Neural progenitor cell (in vitro differentiated cells): ENCODE data around the gene GAS5. TPM values are rescaled to one million over a fixed set of nuclear protein-coding genes. Genes with fewer than 3 reads are reported as not detected.

Source experiments
- DNase-seq: peaks from one replicate; pipeline ENCODE4 v3.0.0-alpha.2; 2016; ENCODE audit warnings: low spot score
- H2AFZ ChIP-seq: fragments of 200-600 bp; sonication (generic); replicated peaks from 2 replicates; pipeline ENCODE4 v1.6.1; 2016; ENCODE audit warnings: antibody characterized with exemption
- H3F3A ChIP-seq: fragments of 200-600 bp; sonication (generic); 2 replicates; pipeline ENCODE4 v1.6.1; 2016; ENCODE audit warnings: antibody characterized with exemption, low read depth
- H3K27ac ChIP-seq: fragments of 200-600 bp; sonication (generic); 2 replicates; pipeline ENCODE4 v1.5.1; 2016; ENCODE audit warnings: mild to moderate bottlenecking
- H3K27me3 ChIP-seq: fragments of 200-600 bp; sonication (generic); 2 replicates; pipeline ENCODE4 v1.6.1; 2016; ENCODE audit warnings: mild to moderate bottlenecking, moderate library complexity
- H3K36me3 ChIP-seq: fragments of 200-600 bp; sonication (generic); 2 replicates; pipeline ENCODE4 v1.5.1; 2016
- H3K4me1 ChIP-seq: fragments of 200-600 bp; sonication (generic); 2 replicates; pipeline ENCODE4 v1.6.1; 2016; ENCODE audit warnings: mixed run types
- H3K4me2 ChIP-seq: fragments of 200-600 bp; sonication (generic); 2 replicates; pipeline ENCODE4 v1.6.1; 2016
- H3K4me3 ChIP-seq: fragments of 200-600 bp; sonication (generic); 2 replicates; pipeline ENCODE4 v1.5.1; 2016
- H3K79me2 ChIP-seq: fragments of 200-600 bp; sonication (generic); 2 replicates; pipeline ENCODE4 v1.6.1; 2016; ENCODE audit warnings: low read depth
- H3K9ac ChIP-seq: fragments of 200-600 bp; sonication (generic); 2 replicates; pipeline ENCODE4 v1.6.1; 2016
- H3K9me3 ChIP-seq: fragments of 200-600 bp; sonication (generic); 2 replicates; pipeline ENCODE4 v1.5.1; 2016; ENCODE audit warnings: low read depth
- H4K20me1 ChIP-seq: fragments of 200-600 bp; sonication (generic); 2 replicates; pipeline ENCODE4 v1.6.1; 2016; ENCODE audit warnings: low read depth
- H3K27ac Mint-ChIP-seq: 3 replicates; pipeline ENCODE4 v1.8.0; 2021; ENCODE audit warnings: mixed read lengths
- H3K27me3 Mint-ChIP-seq: 2 replicates; pipeline ENCODE4 v1.8.0; 2022; ENCODE audit warnings: low read depth, mild to moderate bottlenecking, inconsistent platforms, moderate library complexity, mixed read lengths; ENCODE audit not compliant: insufficient read depth
- H3K36me3 Mint-ChIP-seq: 3 replicates; pipeline ENCODE4 v1.8.0; 2021; ENCODE audit warnings: mixed read lengths
- H3K4me1 Mint-ChIP-seq: 3 replicates; pipeline ENCODE4 v1.8.0; 2021; ENCODE audit warnings: mixed read lengths
- H3K4me3 Mint-ChIP-seq: 3 replicates; pipeline ENCODE4 v1.8.0; 2021; ENCODE audit warnings: mild to moderate bottlenecking, moderate library complexity, mixed read lengths
- H3K9me3 Mint-ChIP-seq: 3 replicates; pipeline ENCODE4 v1.8.0; 2020; ENCODE audit warnings: mixed read lengths
- CTCF ChIP-seq: fragments of 200-600 bp; sonication (generic); IDR thresholded peaks from 2 replicates; pipeline ENCODE4 v1.5.1; 2017; ENCODE audit warnings: antibody characterized with exemption, mild to moderate bottlenecking
- EZH2 ChIP-seq: fragments of 200-600 bp; sonication (generic); IDR thresholded peaks from 2 replicates; pipeline ENCODE4 v1.6.1; 2017; ENCODE audit warnings: antibody characterized with exemption, mild to moderate bottlenecking, moderate library complexity
- EZH2phosphoT487 ChIP-seq: fragments of 200-600 bp; sonication (generic); IDR thresholded peaks from 2 replicates; pipeline ENCODE4 v1.6.1; 2017; ENCODE audit warnings: antibody characterized with exemption
- total RNA-seq: library from RNA; depleted of rRNA; stranded (reverse); fragments of >200 nt; gene quantifications from 2 replicates; pipeline ENCODE4 v1.2.3, GENCODE V29; 2015; ENCODE audit warnings: low replicate concordance

Gene GAS5
- total RNA-seq, 1 donor from 2014 or later, result 950 TPM

DNA sequence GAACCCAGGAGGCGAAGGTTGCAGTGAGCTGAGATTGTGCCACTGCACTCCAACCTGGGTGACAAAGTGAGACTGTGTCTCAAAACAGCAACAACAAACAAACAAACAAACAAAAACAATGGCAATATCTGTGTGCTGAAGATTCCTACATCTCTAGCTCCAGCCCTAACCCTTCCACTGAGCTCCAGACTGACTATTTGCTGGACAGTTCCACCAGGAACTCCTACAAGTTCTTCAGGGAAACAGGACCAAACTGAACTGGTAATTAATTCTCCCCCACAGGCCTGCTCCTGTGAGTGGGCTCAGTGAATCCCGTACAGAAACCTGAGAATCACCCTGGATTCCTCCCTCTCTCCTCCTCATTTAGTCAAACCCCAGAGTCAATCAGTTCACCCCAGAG is 47.8 kb upstream of the GAS5 start:
- H3K4me2 ChIP-seq, result no peak overlapping the region
- no peak overlapping the region for H3K4me3 ChIP-seq
- no peaks in the 10 kb centered on the region for H3K36me3 ChIP-seq
- H3K27ac ChIP-seq, result no peak overlapping the region
- H3K27me3 ChIP-seq, result no peaks in the 10 kb centered on the region
- H3K27me3 Mint-ChIP-seq, result no peaks in the 10 kb centered on the region
- H3K27ac Mint-ChIP-seq, result no peak overlapping the region
- no peak overlapping the region for H3K9ac ChIP-seq
- no peaks in the 10 kb centered on the region for H3K9me3 ChIP-seq
- no peaks in the 10 kb centered on the region for H3K79me2 ChIP-seq
- H3K4me1 Mint-ChIP-seq, result no peaks in the 10 kb centered on the region
- H3K9me3 Mint-ChIP-seq, result peaks cover 4% of the 10 kb centered on the region
- H2AFZ ChIP-seq, result no peak overlapping the region
- TF ChIP-seq CTCF (no peak), EZH2phosphoT487 (no peak), EZH2 (no peak)
- H3K36me3 Mint-ChIP-seq, result no peaks in the 10 kb centered on the region
- H3F3A ChIP-seq, result no peaks in the 10 kb centered on the region
- H3K4me3 Mint-ChIP-seq, result no peak overlapping the region
- H4K20me1 ChIP-seq, result no peaks in the 10 kb centered on the region
- H3K4me1 ChIP-seq, result no peaks in the 10 kb centered on the region
- DNase-seq, result no peak

GRCh38 chr1:173914366-173914871 is 46.6 kb upstream of the GAS5 start:
- H3K4me3 ChIP-seq, result no peak overlapping the region
- H3K79me2 ChIP-seq, result no peaks in the 10 kb centered on the region
- no peak overlapping the region for H3K4me3 Mint-ChIP-seq
- no peaks in the 10 kb centered on the region for H4K20me1 ChIP-seq
- TF ChIP-seq EZH2phosphoT487, result no peak
- peak; percentile 74 for TF ChIP-seq CTCF
- no peak overlapping the region for H3K27ac Mint-ChIP-seq
- H3K4me1 ChIP-seq, result no peaks in the 10 kb centered on the region
- H3K36me3 ChIP-seq, result no peaks in the 10 kb centered on the region
- H3K9ac ChIP-seq, result no peak overlapping the region
- no peaks in the 10 kb centered on the region for H3K36me3 Mint-ChIP-seq
- H3K27me3 ChIP-seq, result no peaks in the 10 kb centered on the region
- no peaks in the 10 kb centered on the region for H3K27me3 Mint-ChIP-seq
- peak; percentile 34 for DNase-seq
- H3K27ac ChIP-seq, result no peak overlapping the region
- H2AFZ ChIP-seq, result no peak overlapping the region
- no peaks in the 10 kb centered on the region for H3K4me1 Mint-ChIP-seq
- H3K9me3 ChIP-seq, result no peaks in the 10 kb centered on the region
- H3K4me2 ChIP-seq, result no peak overlapping the region
- no peaks in the 10 kb centered on the region for H3F3A ChIP-seq
- H3K9me3 Mint-ChIP-seq, result peaks cover 4% of the 10 kb centered on the region

- H3K4me2 ChIP-seq, result no peak overlapping the region
- no peak overlapping the region for H2AFZ ChIP-seq
- H3K36me3 ChIP-seq, result no peaks in the 10 kb centered on the region
- H3K4me3 Mint-ChIP-seq, result no peak overlapping the region
- peaks cover 2% of the 10 kb centered on the region for H3K9me3 Mint-ChIP-seq
- no peaks in the 10 kb centered on the region for H3F3A ChIP-seq
- no peak overlapping the region for H3K27ac ChIP-seq
- H4K20me1 ChIP-seq, result no peaks in the 10 kb centered on the region
- H3K79me2 ChIP-seq, result no peaks in the 10 kb centered on the region
- H3K27ac Mint-ChIP-seq, result no peak overlapping the region
- DNase-seq, result no peak
- no peaks in the 10 kb centered on the region for H3K27me3 ChIP-seq
- H3K27me3 Mint-ChIP-seq, result no peaks in the 10 kb centered on the region
- H3K36me3 Mint-ChIP-seq, result no peaks in the 10 kb centered on the region
- no peaks in the 10 kb centered on the region for H3K4me1 ChIP-seq
- no peaks in the 10 kb centered on the region for H3K4me1 Mint-ChIP-seq
- H3K9ac ChIP-seq, result no peak overlapping the region
- TF ChIP-seq EZH2phosphoT487 (no peak), EZH2 (no peak), CTCF (no peak)
- H3K4me3 ChIP-seq, result no peak overlapping the region
- H3K9me3 ChIP-seq, result no peaks in the 10 kb centered on the region
These were observed 45.3 kb upstream of the GAS5 start for GRCh38 chr1:173913111-173913510.
